HuH-7 (cell line): ENCODE results near the gene PROSER1.
A peak's percentile ranks its signal among the peaks of the same experiment; 100 is the strongest.
"Not testable (repeated sequence)": the region's sequence is repeated elsewhere in the genome, so short reads cannot be mapped to it uniquely, and the experiment has no call there.

Experiments used
- DNase-seq: peaks from one replicate; pipeline ENCODE4 v3.0.0; 2011; ENCODE audit warnings: low spot score

The PROSER1 gene

GRCh38 chr13:39025433-39025839 is 12.5 kb downstream of the PROSER1 start:
- no peak for DNase-seq

- no peak for DNase-seq
Observed at GRCh38 chr13:39023761-39024160, 14.1 kb downstream of the PROSER1 start.

GRCh38 chr13:39023316-39023715 is 14.6 kb downstream of the PROSER1 start:
- DNase-seq = no peak

DNA sequence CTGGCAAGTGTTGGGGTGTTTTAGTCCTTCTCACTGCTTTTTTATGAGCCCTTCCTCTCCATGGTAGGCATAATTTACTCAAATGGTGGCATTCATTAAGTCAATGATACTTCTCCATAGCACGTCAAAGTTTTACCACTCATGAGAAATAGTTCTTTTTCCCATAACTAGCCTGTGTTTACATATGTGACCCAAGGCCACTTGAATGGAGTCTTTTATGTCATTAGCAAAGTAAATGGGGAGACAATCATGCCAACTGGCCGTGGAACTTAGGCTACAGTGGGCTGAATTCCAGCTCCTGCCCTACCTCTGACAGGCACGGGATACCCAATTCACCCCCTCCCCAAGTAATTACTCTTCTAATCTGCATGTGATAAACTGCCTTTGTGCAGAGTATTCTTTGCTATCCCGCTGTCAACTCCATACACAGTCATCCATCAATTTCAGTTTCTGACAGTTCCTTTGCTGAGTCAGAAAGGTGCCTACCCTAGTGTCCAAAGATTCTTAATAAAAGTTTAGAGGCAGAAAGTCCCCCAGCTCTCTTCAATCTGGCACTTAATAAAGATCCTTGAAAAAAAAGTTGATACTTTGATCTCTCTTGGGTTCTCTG is 16.9 kb downstream of the PROSER1 start:
- DNase-seq = no peak

DNA sequence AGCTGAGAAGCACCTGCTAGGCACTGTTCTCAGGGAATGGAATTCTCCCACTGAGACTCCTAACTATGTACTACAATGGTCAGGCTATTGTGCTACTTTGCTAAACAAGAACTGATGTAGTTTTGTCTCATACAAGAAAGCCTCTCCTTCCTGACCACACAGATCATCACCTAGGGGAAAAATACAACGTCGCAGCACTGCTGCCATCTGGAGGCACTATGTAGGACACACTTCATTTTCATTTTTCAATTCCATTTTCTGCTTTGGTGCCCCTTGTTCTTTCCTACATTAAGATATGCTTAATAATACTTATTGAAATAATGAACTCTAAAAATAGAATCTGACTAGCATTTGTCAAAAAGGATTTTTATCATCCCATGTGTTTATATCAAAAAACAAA is 21.1 kb downstream of the PROSER1 start:
- DNase-seq = peak; percentile 10

DNA sequence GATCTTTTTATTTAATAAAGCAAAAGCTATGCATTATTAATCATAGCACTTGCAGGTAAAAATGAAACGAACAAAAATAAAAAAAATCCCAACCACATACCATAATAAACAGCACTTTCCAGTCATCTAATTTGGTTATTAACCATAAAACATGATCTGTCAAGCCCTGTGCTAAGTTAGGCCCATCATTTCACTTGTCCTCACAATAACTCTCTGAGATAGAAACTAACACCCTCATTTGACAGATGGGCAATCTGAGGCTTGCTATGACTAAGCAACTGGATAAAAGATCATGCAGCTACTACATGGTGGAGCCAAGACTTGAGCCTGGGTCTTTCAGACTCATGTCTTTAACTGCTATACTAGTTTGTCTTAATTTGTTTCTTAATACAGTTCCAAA is 21.8 kb downstream of the PROSER1 start:
- no peak for DNase-seq

DNA sequence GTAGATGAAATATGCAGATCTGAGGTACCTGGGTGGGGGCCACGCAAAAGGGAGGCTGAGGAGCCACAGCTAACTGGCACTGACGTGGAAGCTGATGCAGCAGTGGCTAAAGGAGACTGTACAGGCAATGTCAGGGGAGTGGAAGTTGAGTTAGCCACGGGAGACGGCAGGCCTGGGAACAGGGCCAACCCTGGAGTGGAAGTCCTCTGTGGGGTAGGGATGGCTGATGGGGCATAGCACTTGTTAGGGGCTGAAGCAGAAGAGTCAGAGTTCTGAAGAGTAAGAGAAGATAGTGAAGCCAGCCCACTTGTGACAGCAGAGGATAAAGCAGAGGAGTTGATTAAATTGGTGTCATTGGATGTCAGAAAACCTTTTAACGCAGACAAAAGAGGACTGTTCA is 24.4 kb downstream of the PROSER1 start:
- DNase-seq = no peak

- peak; percentile 15 for DNase-seq
Observed at GRCh38 chr13:39012608-39013007, 25.3 kb downstream of the PROSER1 start.

- DNase-seq = not testable (repeated sequence)
Observed at GRCh38 chr13:39006371-39007111, 31.3 kb downstream of the PROSER1 start.

DNA sequence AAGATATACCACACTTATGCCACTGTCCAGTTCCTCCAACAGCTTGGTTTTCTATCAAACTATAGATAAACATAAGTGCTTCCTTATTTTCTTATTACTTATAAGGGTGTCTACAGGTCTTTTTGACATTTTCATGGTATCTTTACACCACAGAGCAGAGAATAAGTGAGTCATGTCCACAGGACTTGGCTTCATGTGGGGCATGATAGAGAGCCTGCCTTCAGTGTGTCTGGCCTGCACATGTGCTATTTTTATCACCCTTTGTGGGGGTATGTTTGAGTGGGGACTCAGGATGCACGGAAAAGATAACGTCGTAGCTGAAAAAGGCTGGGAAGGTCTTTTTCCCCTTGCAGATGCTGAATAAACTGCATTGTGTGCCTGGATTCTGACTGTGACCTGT is 39.1 kb downstream of the PROSER1 start:
- no peak for DNase-seq

GRCh38 chr13:38993381-38993780 is 44.5 kb downstream of the PROSER1 start:
- DNase-seq = no peak

GRCh38 chr13:38990693-38991092 is 47.2 kb downstream of the PROSER1 start, which contains the start of gene STOML3:
TSS of gene STOML3 (minus strand) at chr13:38990831. CDS start at chr13:38990721, 110 bp downstream.
- no peak for DNase-seq

DNA sequence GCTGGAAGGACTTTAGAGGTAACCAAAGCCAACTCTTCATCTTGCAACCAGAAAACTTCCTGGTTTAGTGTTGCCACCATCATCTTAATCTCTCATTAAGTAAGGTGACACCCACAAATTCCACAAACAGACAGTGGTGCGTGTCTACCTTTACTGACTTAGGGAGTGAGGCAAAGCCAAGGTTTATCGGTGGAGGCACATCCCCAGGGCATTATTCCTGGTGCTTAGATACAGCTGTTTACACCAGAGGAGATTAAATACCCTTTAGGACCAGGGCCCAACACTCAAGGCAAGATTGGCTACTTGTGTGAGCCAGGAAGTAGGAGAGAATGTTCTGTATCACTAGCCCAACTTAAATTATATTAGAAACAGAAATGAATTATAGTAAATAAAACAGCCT is 56.8 kb downstream of the PROSER1 start:
- DNase-seq = no peak

DNA sequence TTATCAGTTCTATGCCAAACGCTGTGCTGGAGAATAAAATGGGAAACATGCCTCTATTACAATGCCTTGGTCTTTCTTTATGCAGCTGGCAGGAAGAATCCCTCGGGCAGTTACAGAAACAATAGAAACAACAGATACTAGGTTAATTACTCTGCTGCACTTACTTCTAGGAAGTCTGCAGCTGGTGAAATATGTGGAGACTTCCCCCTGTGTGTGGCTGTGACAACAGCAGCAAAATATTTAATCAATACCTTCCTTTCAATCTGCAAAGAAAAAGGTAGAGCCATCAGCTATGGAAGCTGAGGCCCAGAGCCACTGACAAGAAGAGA is 57.2 kb downstream of the PROSER1 start:
- DNase-seq = no peak

DNA sequence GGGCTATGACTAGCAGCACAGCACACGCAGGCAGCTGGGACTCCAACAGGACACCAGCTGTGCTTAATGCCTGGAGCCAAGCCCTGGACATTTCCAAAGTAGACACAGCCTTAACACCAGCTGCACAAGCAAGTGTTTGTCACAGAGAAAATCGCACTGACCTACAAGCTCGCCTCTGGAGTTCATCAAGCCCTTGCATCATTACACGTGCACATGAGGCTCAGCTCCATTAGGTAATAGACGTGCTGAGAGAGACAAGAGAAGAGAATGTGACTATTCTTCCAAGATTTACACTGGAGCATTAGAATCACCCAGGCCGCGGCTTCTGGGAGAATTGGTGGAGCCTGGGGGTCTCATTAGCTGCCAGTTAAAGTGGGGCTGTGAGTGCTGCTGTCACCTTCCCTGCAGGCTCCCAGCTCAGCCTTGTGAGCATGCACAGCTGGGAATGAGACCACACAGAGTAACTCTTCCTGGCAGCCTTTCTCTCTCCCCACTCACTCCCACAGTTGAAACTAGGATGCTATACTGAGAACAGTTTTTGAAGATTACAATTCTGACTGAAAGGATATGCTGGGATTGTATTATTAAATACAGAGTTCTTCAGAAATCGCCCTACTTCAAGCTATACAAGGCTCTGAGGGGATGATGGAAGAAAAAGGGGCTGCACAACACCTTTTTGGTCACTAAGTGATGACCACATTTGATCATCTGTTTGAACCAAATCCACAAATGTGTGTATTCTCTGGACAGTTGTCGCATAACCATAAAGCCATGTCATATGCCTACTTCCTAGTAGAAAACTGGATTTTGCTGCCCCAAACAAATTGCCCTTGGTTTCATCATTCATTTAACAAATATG is 57.8 kb downstream of the PROSER1 start:
- DNase-seq = no peak

DNA sequence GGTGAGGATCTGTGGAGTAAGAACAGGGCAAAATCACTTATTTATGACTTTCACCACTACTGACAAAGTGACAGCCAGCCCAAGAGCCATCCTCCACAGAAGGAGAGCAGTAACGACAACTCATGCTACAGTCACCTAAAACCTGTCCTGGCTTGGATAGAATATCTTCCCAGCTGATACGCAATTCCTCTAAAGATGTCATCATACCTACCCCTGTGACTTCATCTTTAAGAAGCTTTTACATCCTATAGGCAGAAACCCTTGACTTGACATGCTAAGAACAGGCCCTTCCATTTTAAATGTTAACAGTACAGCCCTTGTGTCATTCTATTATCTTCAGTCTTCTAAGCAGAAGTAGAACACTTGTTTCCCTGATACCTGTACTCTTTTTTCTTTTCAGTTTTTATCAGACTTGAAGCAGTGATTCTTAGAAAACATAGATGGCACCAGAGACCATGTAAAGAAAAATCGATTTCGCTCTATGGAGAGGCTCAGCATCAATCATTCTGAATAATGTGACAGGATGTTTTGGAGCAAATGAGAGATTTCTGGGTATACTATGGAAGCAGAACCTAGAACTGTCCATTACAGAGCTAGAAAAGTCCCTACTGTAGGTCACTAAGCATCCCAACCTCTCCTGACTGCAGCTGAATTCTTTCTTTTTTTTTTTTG is 67.4 kb downstream of the PROSER1 start:
- DNase-seq = no peak

DNA sequence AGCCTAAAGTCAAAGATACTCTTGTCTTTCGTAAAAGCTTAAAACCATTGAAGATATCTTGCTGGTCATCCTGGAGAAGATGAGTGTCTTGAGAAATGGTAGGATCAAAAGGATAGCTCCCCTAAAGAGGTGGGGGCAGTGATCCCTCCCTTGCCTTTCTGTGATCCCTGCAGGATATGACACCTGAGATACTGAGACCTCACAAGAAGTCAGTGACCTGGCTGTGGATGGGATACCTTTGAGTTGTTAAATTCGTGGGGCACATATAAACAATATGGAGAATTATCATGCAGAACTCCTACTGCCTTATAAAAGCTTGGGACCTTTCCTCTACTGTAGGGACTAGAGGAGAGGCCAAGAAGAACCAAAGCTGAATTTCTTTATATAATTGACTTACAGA is 68.7 kb downstream of the PROSER1 start:
- DNase-seq = no peak

DNA sequence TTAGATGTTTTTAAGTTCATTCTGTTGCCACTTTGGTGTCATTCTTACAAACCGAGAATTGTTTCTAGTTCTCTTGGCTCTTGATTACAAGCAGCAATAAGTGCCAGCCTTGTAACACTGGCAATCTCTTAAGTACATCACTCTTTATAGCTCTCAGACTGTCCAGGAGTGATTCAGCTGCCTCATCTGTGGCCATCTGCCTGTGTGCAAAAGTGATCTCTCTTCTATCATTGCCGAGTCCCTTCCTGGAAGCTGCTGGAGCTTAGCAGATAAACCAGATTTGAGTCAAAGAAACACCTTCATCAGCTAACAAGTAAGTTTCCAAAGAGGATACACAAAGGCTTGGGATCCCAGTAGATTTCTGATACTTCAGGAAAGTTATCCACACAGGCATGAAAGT is 70.4 kb downstream of the PROSER1 start:
- DNase-seq = no peak

- DNase-seq = no peak
Observed at GRCh38 chr13:38965281-38965680, 72.6 kb downstream of the PROSER1 start.

GRCh38 chr13:38960175-38960574 is 77.7 kb downstream of the PROSER1 start:
- DNase-seq = no peak
